ENCODE data around the gene SLC35A3. TPM values are rescaled to one million over a fixed set of nuclear protein-coding genes. Genes with fewer than 3 reads are reported as not detected.

The SLC35A3 gene
- total RNA-seq (2022; extraction: Qiagen RNA extraction; ENCODE audit: low read depth) = 5.6 to 12.7 TPM (median 9.6 TPM) in 5 replicates

GRCh38 chr1:99969729-99970621 lies at the start of gene SLC35A3:
Gene SLC35A3, plus strand, starts transcription at chr1:99969996. Its CDS starts 23,559 bp downstream, at chr1:99993555.

Other genes with a start within 250 kb of the SLC35A3 start
- gene FRRS1, start 203.4 kb upstream of the SLC35A3 start, total RNA-seq (2022; extraction: Qiagen RNA extraction; ENCODE audit: low read depth) = 1.6 to 3.0 TPM (median 2.0 TPM) in 5 replicates
- 2.5 to 3.9 TPM (median 3.6 TPM) in 5 replicates for gene AGL, start 119.6 kb upstream of the SLC35A3 start, total RNA-seq (2022; extraction: Qiagen RNA extraction; ENCODE audit: low read depth)
- gene SASS6, start 162.9 kb downstream of the SLC35A3 start, total RNA-seq (2022; extraction: Qiagen RNA extraction; ENCODE audit: low read depth) = 2.6 to 5.0 TPM (median 3.7 TPM) in 5 replicates
- 4.2 to 7.3 TPM (median 7.1 TPM) in 5 replicates for gene TRMT13, start 163.2 kb downstream of the SLC35A3 start, total RNA-seq (2022; extraction: Qiagen RNA extraction; ENCODE audit: low read depth)
- 0.10 TPM in 1 of 5 replicates, not detected in the others for gene LRRC39, start 208.3 kb downstream of the SLC35A3 start, total RNA-seq (2022; extraction: Qiagen RNA extraction; ENCODE audit: low read depth)

Measured in A549 treated with GW870086 at 1 μM for 4 hours (cell line).